GM12801 (cell line): ENCODE results near the gene CEP83.

ENCODE experiments used
- TF ChIP-seq, protein P1 (sequence below): IDR thresholded peaks from one replicate; pipeline ENCODE4 v1.5.1; 2011; ENCODE audit warnings: control low read depth; ENCODE audit not compliant: insufficient read length; ENCODE audit errors: extremely low read depth

The CEP83 gene

DNA sequence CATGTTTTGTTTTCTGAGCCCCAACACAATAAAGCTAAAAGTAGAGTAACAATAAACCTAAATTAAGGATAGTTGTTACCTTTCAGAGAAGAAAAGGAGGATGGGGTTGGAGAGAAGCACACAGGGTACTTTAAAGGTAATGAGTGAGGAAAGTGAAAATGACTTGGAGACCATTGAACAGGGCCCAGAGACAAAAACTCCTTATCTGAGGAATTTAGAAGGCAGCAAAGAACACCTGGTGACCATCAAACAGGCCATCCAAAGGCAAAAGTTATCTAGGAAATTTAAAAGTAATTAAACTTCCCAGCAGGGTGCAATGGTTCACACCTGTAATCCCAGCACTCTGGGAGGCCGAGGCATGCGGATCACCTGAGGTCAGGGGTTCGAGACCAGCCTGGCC lies 39.0 kb upstream of the CEP83 start:
- TF ChIP-seq, protein P1, sequence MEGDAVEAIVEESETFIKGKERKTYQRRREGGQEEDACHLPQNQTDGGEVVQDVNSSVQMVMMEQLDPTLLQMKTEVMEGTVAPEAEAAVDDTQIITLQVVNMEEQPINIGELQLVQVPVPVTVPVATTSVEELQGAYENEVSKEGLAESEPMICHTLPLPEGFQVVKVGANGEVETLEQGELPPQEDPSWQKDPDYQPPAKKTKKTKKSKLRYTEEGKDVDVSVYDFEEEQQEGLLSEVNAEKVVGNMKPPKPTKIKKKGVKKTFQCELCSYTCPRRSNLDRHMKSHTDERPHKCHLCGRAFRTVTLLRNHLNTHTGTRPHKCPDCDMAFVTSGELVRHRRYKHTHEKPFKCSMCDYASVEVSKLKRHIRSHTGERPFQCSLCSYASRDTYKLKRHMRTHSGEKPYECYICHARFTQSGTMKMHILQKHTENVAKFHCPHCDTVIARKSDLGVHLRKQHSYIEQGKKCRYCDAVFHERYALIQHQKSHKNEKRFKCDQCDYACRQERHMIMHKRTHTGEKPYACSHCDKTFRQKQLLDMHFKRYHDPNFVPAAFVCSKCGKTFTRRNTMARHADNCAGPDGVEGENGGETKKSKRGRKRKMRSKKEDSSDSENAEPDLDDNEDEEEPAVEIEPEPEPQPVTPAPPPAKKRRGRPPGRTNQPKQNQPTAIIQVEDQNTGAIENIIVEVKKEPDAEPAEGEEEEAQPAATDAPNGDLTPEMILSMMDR = no peak

DNA sequence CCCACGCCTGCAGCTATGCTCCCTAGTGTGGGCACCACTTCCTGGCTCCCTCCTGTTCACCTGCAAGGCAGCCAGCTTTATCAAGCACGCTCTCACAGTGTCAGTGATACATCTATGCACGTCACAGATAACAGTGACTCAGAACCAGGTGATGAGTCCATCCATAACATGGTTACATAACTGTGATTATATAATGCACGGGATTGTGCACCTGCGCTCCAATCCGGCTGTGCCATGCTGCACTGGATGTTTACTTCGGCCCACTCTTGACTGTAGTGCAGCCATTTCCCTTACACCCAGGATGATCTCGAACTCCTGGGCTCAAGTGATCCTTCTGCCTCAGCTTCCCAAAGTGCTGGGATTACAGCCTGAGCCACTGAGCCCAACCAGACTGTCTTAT lies 38.4 kb upstream of the CEP83 start:
- TF ChIP-seq, protein P1 = no peak

DNA sequence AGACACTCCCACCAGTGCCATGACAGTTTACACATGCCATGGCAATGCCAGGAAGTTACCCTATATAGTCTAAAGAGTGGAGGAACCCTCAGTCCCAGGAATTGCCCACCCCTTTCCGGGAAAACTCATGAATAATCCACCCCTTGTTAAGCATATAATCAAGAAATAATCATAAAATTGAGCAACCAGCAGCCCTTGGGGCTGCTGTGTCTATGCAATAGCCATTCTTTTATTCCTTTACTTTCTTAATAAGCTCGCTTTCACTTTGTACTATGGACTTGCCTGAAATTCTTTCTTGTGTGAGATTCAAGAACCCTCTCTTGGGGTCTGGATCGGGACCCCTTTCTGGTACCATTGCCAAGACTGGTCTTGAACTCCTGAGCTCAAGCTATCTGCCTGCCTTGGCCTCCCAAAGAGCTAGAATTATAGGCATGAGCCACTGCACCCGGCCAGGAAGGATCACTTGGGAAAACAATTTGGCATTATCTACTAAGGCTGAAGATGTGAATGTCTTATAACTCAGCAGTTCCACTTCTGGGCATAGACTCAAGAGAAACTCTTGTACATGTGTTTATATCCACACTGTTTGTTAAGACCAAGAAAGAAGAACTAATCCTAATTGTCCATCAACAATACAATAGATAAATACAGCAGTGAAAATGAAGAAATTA lies 35.9 kb upstream of the CEP83 start:
- TF ChIP-seq, protein P1 = no peak

DNA sequence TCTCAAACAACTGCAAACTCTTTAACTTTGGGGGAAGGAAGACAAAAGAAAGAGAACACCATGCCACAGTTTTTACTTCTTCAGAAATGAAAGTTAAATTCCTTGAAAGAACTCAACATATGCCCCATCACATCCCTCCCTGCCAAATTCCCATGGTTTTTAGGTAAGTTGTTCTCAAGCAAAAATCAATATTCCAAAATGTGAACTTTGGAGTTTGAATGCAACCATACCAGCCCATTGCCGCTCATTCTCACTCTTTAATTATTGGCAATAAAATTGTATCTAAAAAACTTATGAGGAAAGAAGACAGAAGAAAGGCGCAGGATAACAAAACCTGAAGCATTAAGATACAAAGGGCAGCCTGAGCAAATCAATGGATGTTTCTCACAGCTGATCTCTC lies 31.8 kb upstream of the CEP83 start:
- TF ChIP-seq, protein P1 = no peak

DNA sequence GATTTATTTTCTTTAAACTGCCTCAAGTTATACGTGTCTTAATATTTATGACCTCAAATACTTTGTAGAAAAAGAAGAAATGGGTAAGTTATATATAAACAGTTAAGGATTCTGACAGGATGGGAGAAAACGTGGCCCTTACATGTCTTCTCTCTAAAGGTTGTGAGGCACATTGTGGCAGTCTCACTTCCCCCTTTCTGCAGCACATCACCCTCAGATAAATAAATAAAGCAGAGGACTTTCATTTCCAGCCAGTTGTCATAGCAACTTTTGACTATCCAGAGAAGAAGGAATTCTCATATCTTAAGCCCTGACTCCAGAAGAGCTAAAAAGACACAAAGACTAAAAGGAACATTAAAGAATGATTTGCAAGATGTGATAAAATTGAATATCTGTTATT lies 28.8 kb upstream of the CEP83 start:
- TF ChIP-seq, protein P1 = no peak

DNA sequence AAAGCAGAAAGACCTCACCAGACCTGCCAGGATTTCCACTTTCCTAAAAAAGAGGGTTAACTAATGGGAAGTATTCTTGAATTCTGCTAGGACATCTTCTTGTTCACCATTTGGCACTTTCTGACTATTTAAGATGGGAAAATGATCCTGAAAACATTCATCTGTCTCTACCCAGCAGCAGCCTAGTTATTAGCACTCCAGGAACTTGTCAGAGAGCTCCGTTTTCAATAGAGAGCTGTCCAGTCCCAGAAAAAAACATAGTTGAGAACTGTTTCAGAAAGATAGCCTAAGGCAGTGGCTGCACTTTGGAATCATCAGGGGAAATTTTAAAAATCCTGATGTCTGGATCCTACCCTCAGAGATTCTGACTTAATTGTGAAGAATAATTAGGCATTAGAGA lies 22.1 kb upstream of the CEP83 start:
- TF ChIP-seq, protein P1 = no peak

DNA sequence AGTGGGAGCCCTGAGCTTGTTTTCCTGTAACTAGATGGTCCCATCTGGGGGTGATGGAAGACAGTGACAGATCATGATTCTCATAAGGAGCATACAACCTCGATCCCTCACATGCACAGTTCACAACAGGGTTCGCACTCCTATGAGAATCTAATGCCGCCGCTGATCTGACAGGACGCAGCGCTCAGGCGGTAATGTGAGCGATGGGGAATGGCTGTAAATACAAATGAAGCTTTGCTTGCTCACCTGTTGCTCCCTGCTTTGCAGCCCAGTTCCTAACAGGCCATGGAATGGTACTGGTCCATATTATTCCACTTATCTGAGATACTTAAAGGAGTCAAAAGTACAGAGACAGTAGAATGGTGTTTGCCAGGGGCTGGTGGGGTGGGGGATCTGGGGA lies 9.9 kb upstream of the CEP83 start:
- TF ChIP-seq, protein P1 = no peak

DNA sequence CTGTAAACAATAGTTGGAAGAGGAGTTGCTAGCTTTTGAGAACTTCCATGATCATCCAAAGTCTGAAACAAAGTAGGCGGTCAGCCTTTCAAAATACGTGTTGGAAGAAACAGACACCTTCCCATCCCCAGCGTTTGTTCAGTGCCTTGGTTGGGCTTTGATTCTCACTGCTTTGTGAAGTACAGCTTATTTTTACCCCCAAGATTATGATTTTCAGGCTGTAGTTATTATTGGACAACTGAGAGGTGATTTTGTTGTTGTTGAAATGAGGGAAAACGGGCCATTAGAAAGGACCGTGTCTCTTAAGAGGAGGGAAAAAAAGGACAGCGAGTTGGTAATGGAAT lies 921 bp upstream of the CEP83 start:
- TF ChIP-seq, protein P1 = no peak
